B cell (primary cell): ENCODE results near the gene SNX11. TPM values are rescaled to one million over a fixed set of nuclear protein-coding genes. Genes with fewer than 3 reads are reported as not detected.

Experiments
- ATAC-seq: fragments of 200-7000 bp; cut with Tn5 transposase; one replicate; pipeline ENCODE4 v1.10.0; 2021; ENCODE audit warnings: low read depth, mild to moderate bottlenecking, moderate number of reproducible peaks, moderate library complexity
- CTCF ChIA-PET: fragments of 350-600 bp; sonication (Branson Sonifier 250); formaldehyde crosslinking; loops from one replicate; lab custom pipeline; 2021; ENCODE audit warnings: antibody characterized with exemption, inconsistent platforms; lab: Charles Lee
- POLR2A ChIA-PET: fragments of 350-600 bp; sonication (Branson Sonifier 250); formaldehyde crosslinking; loops from one replicate; lab custom pipeline; 2021; ENCODE audit warnings: antibody characterized with exemption; lab: Charles Lee
- DNase-seq: peaks from one replicate; pipeline ENCODE4 v3.0.0; 2013
- H2AFZ ChIP-seq: 2 replicates; pipeline ENCODE4 v1.6.1; 2012; ENCODE audit warnings: mild to moderate bottlenecking, low read depth, low read length; ENCODE audit not compliant: insufficient read depth, poor library complexity, severe bottlenecking
- H3K27ac ChIP-seq, 2 donors: 1 replicate in 1 of 2; 2 replicates in 1 of 2; pipeline ENCODE4 v1.5.1; 2012 to 2013; ENCODE audit warnings: low read length in 2 of 2, mild to moderate bottlenecking in 2 of 2, moderate library complexity in 1 of 2
- H3K27me3 ChIP-seq, 4 experiments: fragments of 200-600 bp in 1 of 4; sonication (generic) in 1 of 4; replicated peaks in 1 of 4; 1 replicate in 2 of 4; 2 replicates in 2 of 4; pipeline versions ENCODE4 v1.6.1 to v1.7.0; 2013 to 2016; ENCODE audit warnings: low read length in 3 of 4, mild to moderate bottlenecking in 2 of 4, mixed read lengths in 1 of 4, moderate library complexity in 1 of 4; ENCODE audit not compliant: insufficient read depth in 4 of 4, control insufficient read depth in 3 of 4; ENCODE audit errors: control extremely low read depth in 1 of 4
- H3K36me3 ChIP-seq, 2 experiments: replicated peaks in 1 of 2; 1 replicate in 1 of 2; 2 replicates in 1 of 2; pipeline versions ENCODE4 v1.6.1 to v1.7.1; 2013; ENCODE audit warnings: low read length in 1 of 2; ENCODE audit not compliant: insufficient read depth in 2 of 2, control insufficient read depth in 1 of 2; ENCODE audit errors: control extremely low read depth in 1 of 2, extremely low read depth in 1 of 2
- H3K4me1 ChIP-seq, 2 donors: fragments of 200-600 bp in 1 of 2; sonication (generic) in 1 of 2; 1 replicate in 1 of 2; 2 replicates in 1 of 2; pipeline versions ENCODE4 v1.5.1 to v1.6.1; 2013 to 2017; ENCODE audit warnings: low read length in 2 of 2; ENCODE audit not compliant: control insufficient read depth in 2 of 2, insufficient read depth in 2 of 2
- H3K4me2 ChIP-seq: replicated peaks from 2 replicates; pipeline ENCODE3; 2012; ENCODE audit warnings: mild to moderate bottlenecking, low read depth, low read length; ENCODE audit not compliant: poor library complexity, severe bottlenecking
- H3K4me3 ChIP-seq, 5 experiments: fragments of 200-600 bp in 1 of 5; sonication (generic) in 1 of 5; 1 replicate in 3 of 5; 2 replicates in 2 of 5; pipeline versions ENCODE4 v1.5.1 to v1.7.0; 2011 to 2016; ENCODE audit warnings: low read length in 4 of 5, mild to moderate bottlenecking in 4 of 5, low read depth in 2 of 5, control low read depth in 1 of 5, moderate library complexity in 1 of 5; ENCODE audit not compliant: insufficient read depth in 1 of 5; ENCODE audit errors: control extremely low read depth in 1 of 5, extremely low read depth in 1 of 5
- H3K79me2 ChIP-seq: fragments of 200-600 bp; sonication (generic); one replicate; pipeline ENCODE4 v1.6.0; 2016; ENCODE audit warnings: low read length; ENCODE audit not compliant: control insufficient read depth, insufficient read depth
- H3K9ac ChIP-seq: fragments of 200-600 bp; sonication (generic); 2 replicates; pipeline ENCODE4 v1.6.1; 2017; ENCODE audit warnings: mild to moderate bottlenecking, low read length, moderate library complexity
- H3K9me3 ChIP-seq, 3 donors: one replicate each; pipeline versions ENCODE4 v1.6.1 to v1.7.1; 2013; ENCODE audit warnings: low read length in 2 of 3; ENCODE audit not compliant: control insufficient read depth in 2 of 3, insufficient read depth in 1 of 3; ENCODE audit errors: control extremely low read depth in 1 of 3
- H4K20me1 ChIP-seq: 2 replicates; pipeline ENCODE4 v1.6.0; 2012; ENCODE audit warnings: mild to moderate bottlenecking, low read length; ENCODE audit not compliant: insufficient read depth, control insufficient read depth, poor library complexity, severe bottlenecking
- H3K27ac Mint-ChIP-seq: one replicate; pipeline ENCODE4 v1.8.0; 2021; ENCODE audit warnings: mixed read lengths
- H3K27me3 Mint-ChIP-seq: one replicate; pipeline ENCODE4 v1.8.0; 2021; ENCODE audit warnings: mixed read lengths
- H3K4me1 Mint-ChIP-seq: one replicate; pipeline ENCODE4 v1.8.0; 2021; ENCODE audit warnings: mixed read lengths
- H3K4me3 Mint-ChIP-seq: one replicate; pipeline ENCODE4 v1.8.0; 2021; ENCODE audit warnings: mixed read lengths
- H3K9me3 Mint-ChIP-seq: one replicate; pipeline ENCODE4 v1.8.0; 2022; ENCODE audit warnings: mixed read lengths; ENCODE audit not compliant: insufficient read depth
- EZH2 ChIP-seq: IDR thresholded peaks from 2 replicates; pipeline ENCODE4 v1.6.1; 2012; ENCODE audit warnings: borderline replicate concordance, low read depth, mild to moderate bottlenecking, moderate library complexity, low read length; ENCODE audit not compliant: insufficient read depth, poor library complexity, severe bottlenecking
- WGBS: methylation state at CpG from one replicate; pipeline ENCODE4 v1.1.5; 2013; ENCODE audit warnings: missing lambda C conversion rate; ENCODE audit not compliant: insufficient coverage; 5-methylcytosine and 5-hydroxymethylcytosine counted together
- intact Hi-C: fragments of 100-400 bp; cut with micrococcal nuclease; formaldehyde crosslinking; loops from one replicate; pipeline ENCODE4 v1.10.0; 2022
- polyA plus RNA-seq: library from polyadenylated mRNA; depleted of rRNA; stranded (reverse); fragments of >200 nt; gene quantifications from 2 replicates; pipeline ENCODE4 v1.2.3, GENCODE V29; 2012
- total RNA-seq, 2 donors: library from RNA; stranded (reverse); fragments of 120-200 nt in 1 of 2; gene quantifications; 1 replicate in 1 of 2; 2 replicates in 1 of 2; pipeline versions ENCODE4 v1.2.3 to v1.2.4, GENCODE V29; 2013 to 2022
- TF ChIP-seq, protein P1 (sequence below): fragments of 200-600 bp; IDR thresholded peaks from one replicate; pipeline ENCODE4 v1.8.0; 2022; ENCODE audit warnings: antibody characterized with exemption, mild to moderate bottlenecking

SNX11 gene
- total and polyA plus RNA-seq, 2 donors (not counting 1 experiment from before 2014, with no cell fraction given), result 25.6 to 42.0 TPM

DNA sequence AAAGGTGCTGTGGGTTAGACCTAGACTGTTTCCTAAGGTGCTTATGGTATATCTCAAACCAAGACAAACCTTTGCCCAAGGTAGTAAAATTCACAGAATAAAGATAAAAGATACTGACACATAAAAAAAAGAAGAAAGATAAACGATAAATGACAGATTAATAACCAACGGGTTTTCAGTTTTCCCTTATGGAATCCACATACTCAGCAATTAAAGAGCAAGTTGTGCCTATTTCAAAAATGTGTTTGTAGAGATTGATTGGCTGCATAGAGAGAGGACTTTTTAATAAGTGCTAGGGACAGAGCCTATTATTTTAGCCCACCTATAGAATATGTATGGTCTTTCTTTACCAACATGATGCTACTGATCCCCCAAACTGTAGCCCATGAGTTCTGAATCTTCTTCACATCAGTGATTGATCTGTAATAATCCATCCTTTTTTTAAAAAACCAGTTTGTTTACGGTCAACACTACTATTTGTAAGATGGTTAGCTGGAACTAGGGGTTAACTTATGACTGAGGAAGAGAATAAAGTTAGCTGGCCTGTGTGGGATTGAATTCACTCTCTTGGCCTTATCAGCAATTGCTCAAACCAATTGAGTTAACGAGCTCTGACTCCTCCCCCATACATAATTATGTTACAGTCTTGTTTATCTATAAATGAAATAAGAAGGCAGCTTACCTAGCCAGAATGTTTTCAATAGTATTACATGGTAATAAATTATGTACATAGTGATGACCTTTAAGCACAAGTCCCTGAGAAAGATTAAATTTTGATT lies 53.8 kb downstream of the SNX11 start:
- DNase-seq (no peak), ATAC-seq (no peak)
- WGBS, result no CpG with 5 or more reads among the region's 4 CpGs
- ChIA-PET CTCF (no interaction called here), POLR2A (no interaction called here)
- no peaks in the 10 kb centered on the region for H3K9me3 ChIP-seq
- H4K20me1 ChIP-seq, result no peaks in the 10 kb centered on the region
- H3K4me2 ChIP-seq, result no peak overlapping the region
- no peaks in the 10 kb centered on the region for H3K79me2 ChIP-seq
- H3K36me3 ChIP-seq, result peaks cover 0 to 18% of the 10 kb centered on the region in 2 experiments
- H3K4me3 ChIP-seq, result no peak overlapping the region
- TF ChIP-seq, protein P1, sequence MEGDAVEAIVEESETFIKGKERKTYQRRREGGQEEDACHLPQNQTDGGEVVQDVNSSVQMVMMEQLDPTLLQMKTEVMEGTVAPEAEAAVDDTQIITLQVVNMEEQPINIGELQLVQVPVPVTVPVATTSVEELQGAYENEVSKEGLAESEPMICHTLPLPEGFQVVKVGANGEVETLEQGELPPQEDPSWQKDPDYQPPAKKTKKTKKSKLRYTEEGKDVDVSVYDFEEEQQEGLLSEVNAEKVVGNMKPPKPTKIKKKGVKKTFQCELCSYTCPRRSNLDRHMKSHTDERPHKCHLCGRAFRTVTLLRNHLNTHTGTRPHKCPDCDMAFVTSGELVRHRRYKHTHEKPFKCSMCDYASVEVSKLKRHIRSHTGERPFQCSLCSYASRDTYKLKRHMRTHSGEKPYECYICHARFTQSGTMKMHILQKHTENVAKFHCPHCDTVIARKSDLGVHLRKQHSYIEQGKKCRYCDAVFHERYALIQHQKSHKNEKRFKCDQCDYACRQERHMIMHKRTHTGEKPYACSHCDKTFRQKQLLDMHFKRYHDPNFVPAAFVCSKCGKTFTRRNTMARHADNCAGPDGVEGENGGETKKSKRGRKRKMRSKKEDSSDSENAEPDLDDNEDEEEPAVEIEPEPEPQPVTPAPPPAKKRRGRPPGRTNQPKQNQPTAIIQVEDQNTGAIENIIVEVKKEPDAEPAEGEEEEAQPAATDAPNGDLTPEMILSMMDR, result no peak
- TF ChIP-seq EZH2, result no peak
- Mint-ChIP-seq H3K9me3 (no peaks in the 10 kb centered on the region), H3K4me1 (peaks cover 4% of the 10 kb centered on the region), H3K4me3 (no peak overlapping the region), H3K27me3 (no peaks in the 10 kb centered on the region), H3K27ac (no peak overlapping the region)
- no peak overlapping the region for H2AFZ ChIP-seq
- H3K27me3 ChIP-seq, result no peaks in the 10 kb centered on the region
- no peaks in the 10 kb centered on the region for H3K4me1 ChIP-seq
- no peak overlapping the region for H3K9ac ChIP-seq
- intact Hi-C loops, result no loop called here
- H3K27ac ChIP-seq, result no peak overlapping the region

- no peak for ATAC-seq
- no peaks in the 10 kb centered on the region for H3K9me3 Mint-ChIP-seq
- no peak overlapping the region for H3K4me2 ChIP-seq
- CTCF ChIA-PET, result no interaction called here
- H3K4me1 Mint-ChIP-seq, result peaks cover 4% of the 10 kb centered on the region
- no peaks in the 10 kb centered on the region for H3K27me3 ChIP-seq
- H3K36me3 ChIP-seq, result peaks cover 0 to 16% of the 10 kb centered on the region in 2 experiments
- no peaks in the 10 kb centered on the region for H3K79me2 ChIP-seq
- no peaks in the 10 kb centered on the region for H4K20me1 ChIP-seq
- no peak overlapping the region for H3K4me3 Mint-ChIP-seq
- no peaks in the 10 kb centered on the region for H3K4me1 ChIP-seq
- H3K9me3 ChIP-seq, result no peaks in the 10 kb centered on the region
- H2AFZ ChIP-seq, result no peak overlapping the region
- TF ChIP-seq, protein P1, result no peak
- TF ChIP-seq EZH2, result no peak
- H3K4me3 ChIP-seq, result no peak overlapping the region
- H3K27ac Mint-ChIP-seq, result no peak overlapping the region
- 93% methylated on average over 3 of the region's 5 CpGs for WGBS
- H3K27ac ChIP-seq, result no peak overlapping the region
- no peak for DNase-seq
- H3K27me3 Mint-ChIP-seq, result no peaks in the 10 kb centered on the region
- intact Hi-C loops, result no loop called here
- H3K9ac ChIP-seq, result no peak overlapping the region
- POLR2A ChIA-PET, result no interaction called here
Observed at GRCh38 chr17:48162306-48162934, 54.9 kb downstream of the SNX11 start.
